HG03457 (cell line): ENCODE measurements around the gene ZFX.
"Not testable (repeated sequence)": the region's sequence is repeated elsewhere in the genome, so short reads cannot be mapped to it uniquely, and the experiment has no call there.

ENCODE experiments used
- ATAC-seq: cut with Tn5 transposase; IDR thresholded peaks from one replicate; pipeline ENCODE4 v1.9.1; 2021; ENCODE audit warnings: moderate number of reproducible peaks; ENCODE audit not compliant: unreplicated experiment

The ZFX gene

DNA sequence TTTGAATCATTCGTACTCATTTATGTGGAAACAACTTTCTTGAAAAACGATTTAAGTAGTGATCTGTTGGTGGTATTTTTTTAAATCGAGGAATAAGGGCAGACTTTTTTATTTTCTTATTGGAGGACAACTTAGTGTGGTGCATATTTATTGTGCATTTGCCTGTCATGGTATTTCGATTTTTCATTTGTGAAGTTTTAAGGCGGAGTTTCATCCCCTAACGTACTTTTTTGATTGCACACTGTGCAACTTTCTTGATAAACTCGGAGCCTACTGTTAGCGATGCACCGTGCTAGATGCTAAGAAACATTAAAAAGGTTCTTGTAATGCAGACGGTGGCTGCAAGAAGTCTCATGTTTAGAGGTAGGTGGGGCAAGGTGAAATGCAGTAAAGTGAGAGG is 1.4 kb downstream of the ZFX start:
- no peak for ATAC-seq

DNA sequence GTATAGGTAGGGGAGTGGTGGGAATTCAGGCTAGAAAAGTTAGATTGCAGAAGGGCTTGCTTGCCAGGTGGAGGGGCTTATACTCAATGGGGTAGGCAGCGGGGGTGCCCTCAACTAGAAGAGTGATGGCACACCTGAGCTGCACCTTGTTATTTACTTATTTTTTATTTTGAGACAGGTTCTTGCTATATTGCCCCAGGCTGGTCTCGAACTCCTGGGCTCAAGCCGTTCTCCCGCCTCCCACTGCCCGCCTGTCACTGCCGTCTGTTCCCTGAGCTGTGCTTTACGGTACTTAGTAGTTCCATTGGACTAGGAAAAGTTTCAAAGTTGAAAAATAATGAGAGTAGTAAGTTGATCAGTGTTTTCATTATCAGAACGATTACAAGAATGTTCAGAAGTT is 2.0 kb downstream of the ZFX start:
- no peak for ATAC-seq

DNA sequence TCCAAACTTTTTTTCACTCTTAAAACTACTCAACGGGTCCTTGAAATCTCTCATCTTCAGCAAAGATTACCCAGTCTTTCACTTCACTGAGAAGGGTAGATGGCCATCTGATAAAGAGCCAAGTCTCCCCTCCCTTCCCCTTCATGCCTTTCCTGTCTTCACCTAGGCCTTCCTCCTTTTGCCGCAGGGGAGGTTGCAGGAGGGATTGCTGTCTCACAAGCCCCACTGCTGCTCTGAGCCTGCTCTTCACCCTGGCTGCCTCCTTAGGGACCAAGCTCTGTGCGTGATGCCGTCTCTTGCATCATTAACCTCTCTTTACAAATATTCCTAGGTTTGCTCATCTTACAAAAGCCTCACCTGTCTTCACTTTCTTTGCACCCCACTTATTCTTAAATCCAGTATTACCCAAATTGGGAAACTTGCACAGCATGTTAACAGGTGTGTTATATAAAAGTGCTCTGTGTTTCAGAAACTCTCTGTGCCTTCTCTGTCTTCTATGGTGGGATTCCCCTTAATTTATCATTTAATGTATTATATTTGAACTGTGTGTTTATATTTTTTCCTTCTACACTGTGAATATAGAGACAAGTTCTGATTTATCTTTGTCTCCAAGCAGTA is 3.8 kb downstream of the ZFX start:
- ATAC-seq, result no peak

DNA sequence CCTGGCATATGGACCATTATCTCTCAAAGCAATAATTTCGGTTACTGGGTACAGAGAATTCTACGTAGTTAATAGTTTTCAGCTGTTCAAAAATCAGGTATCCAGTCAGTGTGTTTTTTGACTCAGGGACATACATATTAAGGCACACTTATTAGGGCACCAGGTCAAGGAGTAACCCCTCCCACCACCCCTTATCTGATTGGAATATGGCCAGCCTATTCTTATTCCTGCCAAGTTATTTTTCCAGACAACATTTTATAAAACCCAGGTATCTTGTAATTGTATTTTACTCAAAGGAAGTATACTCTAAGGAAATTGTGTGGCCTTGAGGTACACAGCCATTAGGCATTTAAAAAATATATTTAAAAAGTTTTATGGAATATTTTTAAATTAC is 4.3 kb downstream of the ZFX start:
- ATAC-seq, result no peak

DNA sequence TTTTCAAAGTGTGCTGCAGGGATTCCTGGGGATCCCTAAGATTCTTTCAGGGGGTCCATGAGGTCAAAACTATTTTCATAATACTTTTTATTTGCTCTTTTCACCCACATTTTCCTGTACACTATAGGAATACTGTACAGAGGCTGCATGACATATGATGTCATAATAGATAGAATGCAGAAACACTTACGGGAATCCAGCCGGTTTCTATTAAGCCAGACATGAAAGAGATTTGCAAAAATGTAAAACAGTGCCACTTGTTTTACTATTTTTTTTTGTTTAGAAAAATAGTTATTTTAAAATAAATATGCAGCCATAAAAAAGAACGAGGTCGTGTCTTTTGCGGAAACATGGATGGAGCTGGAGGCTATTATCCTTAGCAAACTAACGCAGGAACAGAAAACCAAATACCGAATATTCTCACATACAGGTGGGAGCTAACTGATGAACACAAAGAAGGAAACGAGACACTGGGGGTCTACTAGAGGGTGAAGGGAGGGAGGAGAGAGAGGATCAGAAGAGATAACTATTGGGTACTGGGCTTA is 5.0 kb downstream of the ZFX start:
- ATAC-seq, result no peak

DNA sequence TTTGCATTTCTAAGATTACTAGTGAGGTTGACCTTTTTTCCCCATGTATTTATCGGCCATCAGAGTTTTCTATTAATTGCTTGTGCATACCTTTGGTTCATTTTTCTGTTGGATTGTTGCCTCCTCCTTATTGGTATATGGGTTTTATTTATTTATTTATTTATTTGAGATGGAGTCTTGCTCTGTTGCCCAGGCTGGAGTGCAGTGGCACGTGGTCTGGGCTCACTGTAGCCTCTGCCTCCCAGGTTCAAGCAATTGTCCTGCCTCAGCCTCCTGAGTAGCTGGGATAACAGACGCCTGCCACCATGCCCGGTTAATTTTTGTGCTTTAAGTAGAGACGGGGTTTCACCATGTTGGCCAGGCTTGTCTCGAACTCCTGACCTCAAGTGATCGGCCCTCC is 6.2 kb downstream of the ZFX start:
- ATAC-seq, result not testable (repeated sequence)

DNA sequence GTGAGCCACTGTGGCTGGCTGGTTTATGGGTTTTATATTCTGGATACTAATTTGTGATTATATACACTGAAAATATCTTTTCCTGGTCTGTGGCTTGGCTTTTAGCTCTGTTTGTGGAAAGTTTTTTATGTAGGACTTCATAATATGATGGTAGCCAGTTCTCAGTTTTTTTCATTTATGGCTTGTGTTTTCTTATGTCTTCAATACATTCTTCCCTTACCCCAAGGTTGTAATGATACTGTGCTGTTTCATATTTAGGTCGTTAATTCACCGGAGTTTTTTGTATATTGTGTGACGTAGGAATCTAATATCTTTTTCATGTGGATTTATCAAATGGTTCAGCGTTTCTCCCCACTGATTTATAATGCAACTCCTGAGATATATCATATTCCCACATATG is 6.6 kb downstream of the ZFX start:
- no peak for ATAC-seq

DNA sequence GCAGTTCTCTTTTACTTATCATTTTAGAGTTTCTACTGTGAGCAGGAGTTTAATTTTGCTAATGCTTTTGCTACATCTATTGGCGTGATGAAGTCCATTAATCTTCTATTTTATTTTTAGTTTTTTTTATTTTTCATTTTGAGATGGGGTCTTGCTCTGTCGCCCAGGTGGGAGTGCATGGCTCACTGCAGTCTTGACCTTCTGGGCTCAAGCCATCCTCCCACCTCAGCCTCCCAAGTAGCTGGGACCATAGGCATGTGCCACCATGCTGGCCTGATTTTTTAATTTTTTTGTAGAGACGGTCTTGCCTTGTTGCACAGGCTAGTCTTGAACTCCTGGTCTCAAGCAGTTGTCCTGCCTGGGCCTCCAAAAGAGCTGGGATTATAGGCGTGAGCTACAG is 9.4 kb downstream of the ZFX start:
- ATAC-seq, result no peak

DNA sequence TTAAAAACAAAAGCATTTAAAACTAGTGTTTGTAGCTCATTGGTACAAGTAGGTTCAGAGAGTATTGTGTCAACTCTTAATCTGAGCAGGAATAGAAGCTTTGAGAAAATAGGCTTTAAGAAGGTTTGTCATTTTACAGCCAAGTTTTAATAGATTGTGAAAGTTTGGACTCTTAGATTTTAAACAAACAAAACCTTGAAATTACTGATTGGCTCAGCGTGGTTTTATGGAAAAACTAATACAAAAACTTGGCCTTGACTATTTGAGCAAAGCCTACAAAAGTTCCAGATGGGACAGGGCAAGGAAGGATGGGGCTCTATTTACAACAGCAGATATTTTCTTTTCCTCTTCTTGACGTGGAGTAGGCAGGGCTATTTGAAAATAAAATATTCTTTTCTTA is 16.5 kb downstream of the ZFX start:
- no peak for ATAC-seq

DNA sequence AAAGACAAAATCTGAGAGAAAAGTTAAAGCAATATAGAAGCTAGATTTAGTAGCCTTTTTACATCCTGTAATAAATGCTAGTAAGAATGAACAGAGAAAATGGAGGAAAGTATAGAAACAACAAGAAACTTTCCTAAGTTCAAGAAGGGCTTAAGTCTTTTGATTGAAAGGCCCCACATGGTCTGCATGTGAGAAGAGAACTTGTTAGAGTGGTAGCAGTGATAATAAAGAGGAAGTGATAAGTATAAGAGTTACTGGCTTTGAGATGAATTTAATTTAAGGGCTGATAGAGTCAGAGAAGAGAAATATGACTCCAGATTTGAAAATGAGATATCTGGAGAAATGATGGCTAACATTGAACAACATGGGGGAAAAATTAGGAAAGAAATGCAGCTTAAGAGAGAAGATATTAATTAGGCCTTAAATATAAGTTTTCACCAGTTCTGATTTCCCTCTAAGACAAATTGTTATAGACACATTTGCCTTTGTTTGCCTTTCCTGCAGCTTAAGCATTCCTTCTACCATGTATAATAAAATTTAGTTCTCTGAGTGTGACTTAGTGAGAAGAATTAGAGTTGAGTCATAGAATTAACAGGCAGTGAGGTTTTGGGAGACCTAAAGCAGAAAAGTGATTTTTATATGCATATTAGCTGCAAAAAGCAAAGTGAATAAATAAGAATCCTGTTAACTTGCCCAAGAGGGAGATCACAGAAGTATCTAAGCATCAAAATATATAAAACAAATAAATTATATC is 18.4 kb downstream of the ZFX start:
- no peak for ATAC-seq

DNA sequence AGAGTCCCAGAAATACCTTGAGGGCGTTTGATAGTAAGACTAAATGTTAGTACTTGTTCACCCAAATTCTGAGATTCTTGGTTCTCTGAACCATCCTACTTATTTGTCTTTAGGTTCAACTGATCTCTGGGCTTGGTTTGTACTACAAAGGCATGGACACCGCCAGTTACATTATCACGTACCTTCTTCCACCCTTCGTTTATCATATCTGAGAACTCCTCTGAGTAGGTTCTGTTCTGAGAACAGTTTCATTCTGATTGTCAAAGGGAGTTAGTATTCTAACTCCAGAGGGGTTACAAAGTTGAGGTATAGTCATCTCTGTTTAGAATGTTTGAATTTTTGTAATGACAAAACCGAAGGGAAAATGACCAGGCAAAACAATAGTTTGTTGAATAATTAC is 19.3 kb downstream of the ZFX start:
- peak; percentile 54 for ATAC-seq

DNA sequence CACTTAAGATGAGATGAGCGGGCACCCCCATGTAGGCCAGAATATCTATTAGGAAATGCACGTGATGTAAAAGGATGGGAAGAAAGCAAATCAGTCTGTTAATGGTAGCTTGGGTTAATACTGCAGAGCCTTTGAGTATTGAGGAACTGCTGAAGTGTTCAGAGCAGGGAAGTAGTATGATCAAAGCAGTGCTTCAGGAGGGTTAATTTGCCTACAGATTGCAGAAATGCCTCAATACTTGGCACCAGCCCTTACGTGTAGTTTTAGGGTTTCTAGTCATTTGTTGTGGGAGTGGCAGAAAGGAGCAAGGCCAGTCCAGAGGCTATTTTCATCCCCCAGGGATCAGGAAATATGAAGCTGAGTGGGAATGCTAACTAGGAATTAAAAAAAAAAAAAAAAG is 19.7 kb downstream of the ZFX start:
- ATAC-seq, result peak; percentile 54

DNA sequence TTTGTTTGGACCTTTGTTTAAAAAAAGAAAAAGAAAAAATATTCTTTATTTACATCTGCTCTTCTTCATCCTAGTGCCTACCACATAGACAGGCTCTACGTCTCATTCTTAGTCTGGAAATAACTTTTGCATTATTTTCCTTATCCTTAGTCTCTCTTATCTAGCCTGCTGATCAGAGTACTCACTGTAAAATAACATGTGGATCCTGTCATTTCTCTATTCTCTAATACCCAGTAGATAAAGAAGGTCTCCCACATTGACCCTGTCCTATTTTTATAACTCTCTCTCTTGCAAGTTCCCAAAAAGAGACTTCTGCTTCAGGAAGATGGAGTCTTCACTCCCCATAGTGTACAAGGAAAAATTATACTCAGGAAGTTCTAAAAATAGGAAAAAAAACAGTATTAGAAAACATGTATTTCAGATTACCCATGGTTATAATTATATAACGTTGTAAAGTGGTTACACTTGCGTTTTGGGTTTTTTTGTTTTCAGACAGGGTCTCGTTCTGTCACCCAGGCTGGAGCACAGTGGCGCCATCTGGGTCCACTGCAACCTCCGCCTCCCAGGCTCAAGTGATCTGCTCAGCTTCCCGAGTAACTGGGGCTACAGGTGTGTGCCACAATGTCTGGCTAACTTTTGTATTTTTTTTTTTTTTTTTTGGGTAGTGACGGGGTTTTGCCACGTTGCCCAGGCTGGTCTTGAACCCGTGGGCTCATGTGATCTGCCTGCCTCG is 23.8 kb downstream of the ZFX start:
- no peak for ATAC-seq

DNA sequence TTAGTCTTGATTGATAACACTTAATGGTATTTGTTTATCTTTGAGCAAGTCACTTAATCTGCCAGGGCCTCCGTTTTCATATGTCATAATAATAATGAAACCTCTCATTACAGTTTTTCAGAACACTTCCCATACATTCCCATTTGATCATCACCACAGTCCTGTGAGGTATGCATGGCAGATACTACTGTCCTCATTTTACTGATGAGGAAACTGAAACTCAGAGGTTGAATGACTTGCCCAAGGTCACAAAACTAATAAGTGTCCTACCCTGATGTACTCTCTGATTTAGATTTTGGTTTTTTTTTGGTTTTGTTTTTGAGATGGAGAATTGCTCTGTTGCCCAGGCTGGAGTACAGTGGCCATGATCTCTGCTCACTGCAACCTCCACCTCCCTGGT is 25.7 kb downstream of the ZFX start:
- ATAC-seq, result no peak

DNA sequence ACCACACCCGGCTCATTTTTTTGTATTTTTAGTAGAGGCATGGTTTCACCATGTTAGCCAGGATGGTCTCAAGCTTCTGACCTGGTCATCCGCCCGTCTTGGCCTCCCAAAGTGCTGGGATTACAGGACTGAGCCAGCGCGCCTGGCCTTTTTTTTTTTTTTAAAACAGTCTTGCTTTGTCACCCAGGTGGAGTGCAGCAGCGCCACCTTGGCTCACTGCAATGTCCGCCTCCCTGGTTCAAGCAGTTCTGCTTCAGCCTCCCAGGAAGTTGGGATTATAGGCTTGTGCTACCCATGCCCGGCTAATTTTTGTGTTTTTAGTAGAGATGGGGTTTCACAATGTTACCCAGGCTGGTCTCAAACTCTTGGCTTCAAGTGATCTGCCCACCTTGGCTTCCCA is 28.9 kb downstream of the ZFX start:
- ATAC-seq, result no peak

DNA sequence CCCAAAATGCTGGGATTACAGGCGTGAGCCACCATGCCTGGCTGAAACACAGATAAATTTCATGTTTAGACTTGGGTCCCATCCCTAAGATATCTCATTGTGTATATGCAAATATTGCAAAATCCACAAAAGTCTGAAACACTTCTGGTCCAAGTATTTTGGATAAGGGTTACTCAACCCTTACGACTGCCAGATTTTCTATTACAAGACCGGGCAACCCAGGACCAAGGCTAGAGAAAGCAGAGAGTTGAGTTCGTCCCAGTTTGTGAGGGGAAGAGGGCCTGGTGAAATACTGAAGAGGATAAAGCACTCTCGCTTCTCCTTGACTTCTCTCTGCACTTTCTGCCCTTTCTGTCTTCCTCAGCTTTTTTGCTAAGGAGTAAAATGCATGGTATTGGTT is 34.5 kb downstream of the ZFX start:
- ATAC-seq, result no peak

DNA sequence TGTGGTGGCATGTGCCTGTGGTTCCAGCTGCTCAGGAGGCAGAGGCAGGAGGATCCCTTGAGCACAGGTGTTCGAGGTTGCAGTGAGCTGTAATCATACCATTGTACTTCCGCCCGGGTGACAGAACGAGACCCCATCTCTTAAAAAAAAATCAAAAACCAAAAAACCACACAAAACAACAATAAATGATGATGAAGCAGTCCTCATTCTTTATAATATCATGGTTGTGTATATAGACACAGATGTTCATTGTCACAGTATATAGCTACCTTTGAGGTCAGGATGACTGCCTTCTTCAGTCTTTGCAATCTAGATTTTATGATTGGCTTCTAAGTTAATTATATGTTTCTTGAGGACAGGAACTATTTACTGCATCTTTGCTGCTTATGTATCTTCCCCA is 37.0 kb downstream of the ZFX start:
- ATAC-seq, result no peak

DNA sequence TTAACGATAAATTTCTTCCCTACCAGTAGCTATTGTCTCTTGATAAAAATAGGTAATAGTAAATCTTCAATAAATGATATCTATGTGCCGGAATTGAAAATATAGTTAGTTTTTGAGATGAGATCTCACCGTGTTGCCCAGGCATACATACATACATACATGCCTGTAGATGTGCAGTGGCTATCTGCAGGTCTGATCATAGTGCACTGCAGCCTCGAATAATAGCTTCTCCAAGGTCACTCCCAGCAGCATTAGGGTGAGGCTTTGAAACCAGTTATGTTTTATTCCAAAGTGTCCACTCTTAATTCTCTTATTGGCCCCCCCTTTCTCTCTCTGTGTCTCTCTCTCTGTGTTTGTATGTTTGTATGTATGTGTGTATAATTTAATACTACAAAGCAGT is 37.5 kb downstream of the ZFX start:
- ATAC-seq, result no peak

DNA sequence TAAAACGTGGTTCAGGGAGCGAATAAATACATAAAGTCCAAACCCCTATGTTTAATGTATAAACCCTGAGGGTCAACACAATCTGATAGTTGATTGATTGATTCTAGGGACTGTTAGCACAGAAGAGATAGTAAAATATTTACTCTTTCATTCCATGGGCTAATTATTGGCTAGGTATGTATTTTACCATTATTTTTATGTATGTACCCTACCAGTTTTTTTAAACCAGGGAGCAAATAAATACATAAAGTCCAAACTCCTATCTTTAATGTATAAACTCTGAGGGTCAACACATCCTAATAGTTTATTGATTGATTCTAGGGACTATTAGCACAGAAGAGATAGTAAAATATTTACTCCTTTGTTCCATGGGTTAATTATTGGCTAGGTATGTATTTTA is 40.0 kb downstream of the ZFX start:
- no peak for ATAC-seq

DNA sequence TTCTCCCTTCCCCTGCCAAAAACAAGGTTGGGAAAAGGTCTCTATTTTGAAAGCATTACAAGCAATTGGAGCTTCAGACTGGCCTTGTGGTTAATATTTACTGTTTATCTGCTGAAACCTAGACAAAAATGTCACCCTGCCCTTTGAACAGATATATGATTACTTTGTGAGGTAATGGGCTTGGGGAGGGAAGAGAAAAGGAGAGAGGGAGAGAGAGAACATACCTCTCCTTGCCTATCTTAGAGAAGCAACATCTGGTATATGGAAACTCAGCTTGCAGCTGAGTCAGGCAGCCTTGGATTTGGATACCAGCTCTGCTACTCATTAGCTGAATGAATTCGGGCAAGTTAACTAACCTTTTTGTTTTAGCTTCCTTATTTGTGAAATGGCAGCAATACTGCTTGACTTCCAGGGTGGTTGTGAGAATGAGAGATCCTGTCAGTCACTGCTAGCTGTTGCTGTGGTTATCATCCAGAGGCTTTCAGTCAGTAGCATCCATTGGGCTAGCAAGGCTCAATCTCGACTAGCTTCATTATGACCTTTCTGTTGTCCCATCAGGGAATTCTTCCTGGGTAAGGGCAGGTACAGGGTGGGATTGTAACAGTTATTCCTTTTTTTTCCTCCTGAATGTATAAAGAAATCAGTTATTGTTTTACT is 41.1 kb downstream of the ZFX start:
- ATAC-seq, result no peak

DNA sequence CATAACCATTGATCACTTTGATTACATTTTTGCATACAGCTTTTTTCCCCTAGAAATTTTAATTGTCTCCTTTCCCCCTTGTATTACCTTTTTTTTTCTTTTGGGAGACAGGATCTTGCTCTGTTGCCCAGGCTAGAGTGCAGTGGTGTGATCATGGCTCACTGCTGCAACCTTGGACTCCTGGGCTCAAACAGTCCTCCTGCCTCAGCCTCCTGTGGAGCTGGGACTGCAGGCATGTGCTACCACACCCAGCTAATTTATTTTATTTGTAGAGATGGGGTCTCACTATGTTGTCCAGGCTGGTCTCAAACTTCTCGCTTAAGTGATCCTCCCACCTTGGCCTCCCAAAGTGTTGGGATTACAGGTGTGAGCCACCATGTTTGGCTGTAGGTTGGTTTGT is 47.0 kb downstream of the ZFX start:
- ATAC-seq, result no peak

DNA sequence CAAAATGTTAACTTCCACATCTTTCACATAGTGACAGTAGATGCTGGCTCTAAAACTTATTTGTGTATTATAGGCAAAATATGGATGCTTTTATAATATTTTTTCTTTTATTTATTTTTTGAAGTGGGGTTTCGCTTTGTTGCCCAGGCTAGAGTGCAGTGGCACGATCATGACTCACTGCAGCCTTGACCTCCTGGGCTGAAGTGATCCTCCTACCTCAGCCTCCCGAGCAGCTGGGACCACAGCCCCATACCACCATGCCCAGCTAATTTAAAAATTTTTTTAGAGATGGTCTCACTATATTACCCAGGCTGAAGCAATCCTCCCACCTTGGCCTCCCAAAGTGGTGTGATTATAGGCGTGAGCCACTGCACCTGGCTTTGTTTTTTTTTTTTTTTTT is 48.6 kb downstream of the ZFX start:
- ATAC-seq, result no peak
